ENCODE results near the gene KRTAP20-4.

KRTAP20-4 gene

DNA sequence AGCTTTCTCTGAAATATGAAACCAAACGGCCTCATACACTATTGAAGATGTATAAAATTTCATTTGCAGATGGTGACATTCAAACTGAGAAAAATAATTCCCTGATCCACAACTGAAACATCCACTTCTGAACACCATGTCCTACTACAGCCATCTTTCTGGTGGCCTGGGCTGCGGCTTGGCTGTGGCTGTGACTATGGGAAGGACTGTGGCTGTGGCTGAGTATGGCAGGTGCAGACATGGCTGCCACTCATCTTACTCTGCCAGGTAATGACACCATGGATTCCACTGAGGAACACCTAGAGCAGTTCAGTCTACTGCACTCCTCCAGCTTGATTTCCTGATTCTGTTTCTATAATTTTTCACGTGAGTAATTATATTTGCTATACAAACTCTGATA is at the start of gene KRTAP20-4:
TSS of gene KRTAP20-4 (plus strand) at position 106 of the 400 bp plus-strand sequence.
- H3K4me3 ChIP-seq (ENCODE audit: low read length): no peak within 1 kb of the TSS
- H3K27ac ChIP-seq (ENCODE audit: low read length): no peak within 1 kb of the TSS
- no peaks in the 10 kb centered on the region for H3K4me1 ChIP-seq (ENCODE audit: control insufficient read depth, insufficient read depth, low read length)
- WGBS (ENCODE audit: insufficient coverage, insufficient read length): no CpG with 5 or more reads among the region's 3 CpGs
- no peak for DNase-seq (ENCODE audit: low read depth, low spot score)
- peaks cover 10% of the 10 kb centered on the region for H3K9me3 ChIP-seq (ENCODE audit: control insufficient read depth, insufficient read depth, low read length)
- H3K36me3 ChIP-seq (ENCODE audit: control insufficient read depth, insufficient read depth, low read length): no peaks in the 10 kb centered on the region
- H3K27me3 ChIP-seq (ENCODE audit: control insufficient read depth, insufficient read depth, low read length): no peaks in the 10 kb centered on the region

DNA sequence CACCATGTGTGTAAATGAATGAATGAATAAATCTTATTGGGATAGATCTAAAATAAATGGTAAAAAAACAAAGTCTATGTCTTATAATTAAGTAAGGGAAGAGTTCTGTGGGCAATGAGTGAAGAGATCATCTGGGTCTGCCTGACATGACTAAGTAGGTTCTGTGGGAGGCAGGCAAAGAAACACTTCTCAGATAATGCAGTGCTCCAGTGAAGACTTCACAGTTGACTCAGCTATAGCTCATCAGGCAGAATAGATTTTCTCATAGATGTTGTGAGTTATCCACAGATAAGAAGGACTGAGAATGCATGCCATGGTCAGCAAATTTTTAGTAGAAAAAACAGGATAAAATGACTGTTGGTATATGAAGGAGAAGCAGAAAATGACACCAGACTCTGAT is 42.7 kb upstream of the KRTAP20-4 start:
- DNase-seq (ENCODE audit: low read depth, low spot score): no peak
- Histone ChIP-seq H3K4me1 (ENCODE audit: control insufficient read depth, insufficient read depth, low read length) (no peaks in the 10 kb centered on the region), H3K9me3 (ENCODE audit: control insufficient read depth, insufficient read depth, low read length) (peaks cover 5% of the 10 kb centered on the region), H3K27ac (ENCODE audit: low read length) (no peak overlapping the region), H3K4me3 (ENCODE audit: low read length) (no peak overlapping the region), H3K36me3 (ENCODE audit: control insufficient read depth, insufficient read depth, low read length) (no peaks in the 10 kb centered on the region), H3K27me3 (ENCODE audit: control insufficient read depth, insufficient read depth, low read length) (no peaks in the 10 kb centered on the region)

DNA sequence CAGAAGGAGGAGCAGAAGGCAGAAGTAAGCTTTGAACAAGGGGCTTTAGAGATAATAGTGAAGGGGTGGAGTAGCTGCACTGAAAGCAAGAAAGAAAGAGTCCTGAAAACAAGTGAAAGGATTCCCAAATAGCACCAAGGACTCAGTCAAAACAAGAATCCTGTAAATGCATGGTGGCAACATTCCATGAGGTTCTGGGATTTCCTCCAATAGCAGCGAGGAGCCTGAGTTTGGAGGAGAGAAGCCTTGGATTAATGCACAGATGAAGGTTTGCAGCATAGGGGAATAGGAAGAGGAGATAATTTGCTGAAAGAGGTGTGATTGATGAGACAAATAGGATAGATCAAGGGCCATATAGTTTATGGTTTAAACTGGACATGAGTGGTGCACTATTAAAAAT is 41.1 kb upstream of the KRTAP20-4 start:
- Histone ChIP-seq H3K4me1 (ENCODE audit: control insufficient read depth, insufficient read depth, low read length) (no peaks in the 10 kb centered on the region), H3K9me3 (ENCODE audit: control insufficient read depth, insufficient read depth, low read length) (peaks cover 6% of the 10 kb centered on the region), H3K4me3 (ENCODE audit: low read length) (no peak overlapping the region), H3K36me3 (ENCODE audit: control insufficient read depth, insufficient read depth, low read length) (no peaks in the 10 kb centered on the region), H3K27ac (ENCODE audit: low read length) (no peak overlapping the region), H3K27me3 (ENCODE audit: control insufficient read depth, insufficient read depth, low read length) (no peaks in the 10 kb centered on the region)
- WGBS (ENCODE audit: insufficient coverage, insufficient read length): no CpG with 5 or more reads among the region's 1 CpG
- DNase-seq (ENCODE audit: low read depth, low spot score): no peak

DNA sequence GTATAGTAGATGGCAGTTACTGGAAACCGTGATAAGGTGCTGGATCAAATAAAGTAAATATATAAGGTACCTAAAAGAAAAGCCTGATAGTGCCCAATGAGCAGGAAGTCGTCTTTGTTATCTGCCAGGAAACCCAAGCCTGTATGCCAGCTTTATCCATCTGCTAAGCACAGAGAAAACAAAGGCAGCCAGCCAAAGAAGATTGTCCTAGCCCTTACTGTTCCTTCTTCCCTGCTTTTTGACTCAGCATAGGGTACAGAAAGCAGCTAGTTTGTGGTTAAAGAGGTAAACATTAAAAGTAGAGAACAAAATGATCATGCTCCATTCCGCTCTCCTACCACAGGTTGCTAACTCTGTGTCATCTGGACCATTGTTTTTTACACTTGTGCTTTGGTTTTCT is 40.3 kb upstream of the KRTAP20-4 start:
- no CpG with 5 or more reads among the region's 3 CpGs for WGBS (ENCODE audit: insufficient coverage, insufficient read length)
- Histone ChIP-seq H3K4me1 (ENCODE audit: control insufficient read depth, insufficient read depth, low read length) (no peaks in the 10 kb centered on the region), H3K27ac (ENCODE audit: low read length) (no peak overlapping the region), H3K36me3 (ENCODE audit: control insufficient read depth, insufficient read depth, low read length) (no peaks in the 10 kb centered on the region), H3K4me3 (ENCODE audit: low read length) (no peak overlapping the region), H3K9me3 (ENCODE audit: control insufficient read depth, insufficient read depth, low read length) (peaks cover 6% of the 10 kb centered on the region), H3K27me3 (ENCODE audit: control insufficient read depth, insufficient read depth, low read length) (no peaks in the 10 kb centered on the region)
- DNase-seq (ENCODE audit: low read depth, low spot score): no peak

DNA sequence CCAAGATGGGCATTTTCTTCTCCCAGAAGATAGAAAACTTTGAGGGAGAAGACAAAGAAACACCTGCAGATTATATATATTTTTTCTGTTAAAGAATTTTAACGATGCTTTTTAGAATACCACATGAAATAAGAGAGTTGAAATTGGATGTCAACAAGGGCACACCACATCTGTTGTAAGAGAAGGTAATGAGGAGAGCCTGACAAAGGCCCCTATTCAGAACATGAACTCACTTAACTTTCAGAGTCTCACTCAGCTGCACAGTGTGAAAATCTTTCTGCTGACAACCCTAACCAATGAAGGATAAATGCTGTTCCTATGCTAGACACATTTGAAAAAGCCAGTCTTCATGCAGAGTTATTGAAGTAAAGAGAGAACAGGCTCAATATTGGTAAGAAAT is 37.6 kb upstream of the KRTAP20-4 start:
- Histone ChIP-seq H3K27ac (ENCODE audit: low read length) (no peak overlapping the region), H3K4me1 (ENCODE audit: control insufficient read depth, insufficient read depth, low read length) (no peaks in the 10 kb centered on the region), H3K36me3 (ENCODE audit: control insufficient read depth, insufficient read depth, low read length) (no peaks in the 10 kb centered on the region), H3K4me3 (ENCODE audit: low read length) (no peak overlapping the region), H3K9me3 (ENCODE audit: control insufficient read depth, insufficient read depth, low read length) (peaks cover 6% of the 10 kb centered on the region), H3K27me3 (ENCODE audit: control insufficient read depth, insufficient read depth, low read length) (no peaks in the 10 kb centered on the region)
- DNase-seq (ENCODE audit: low read depth, low spot score): no peak
- WGBS (ENCODE audit: insufficient coverage, insufficient read length): no CpG with 5 or more reads among the region's 1 CpG

DNA sequence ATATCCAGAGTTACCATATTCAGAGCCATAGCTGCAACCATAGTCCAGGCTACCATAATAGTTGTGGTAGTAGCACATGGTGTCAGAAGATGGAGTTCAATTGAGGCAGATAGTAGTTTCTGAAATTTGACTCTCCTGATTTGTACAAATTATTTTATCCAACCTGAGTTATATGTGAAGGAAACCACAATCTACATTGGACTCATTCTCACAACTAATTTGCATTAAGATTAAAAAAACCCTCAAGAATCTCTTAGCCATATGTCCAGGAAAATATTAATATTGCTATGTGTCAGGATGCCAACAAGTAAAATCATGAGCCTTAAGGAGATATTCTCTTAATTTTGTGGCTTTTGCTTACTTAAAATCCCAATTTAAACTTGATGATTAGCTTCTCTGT is 30.1 kb upstream of the KRTAP20-4 start, which contains the start of gene KRTAP22-2:
TSS of gene KRTAP22-2 (minus strand) at position 101 of the 400 bp plus-strand sequence.
- Histone ChIP-seq H3K4me3 (ENCODE audit: low read length) (no peak within 1 kb of the TSS), H3K27ac (ENCODE audit: low read length) (no peak within 1 kb of the TSS), H3K27me3 (ENCODE audit: control insufficient read depth, insufficient read depth, low read length) (no peaks in the 10 kb centered on the region), H3K4me1 (ENCODE audit: control insufficient read depth, insufficient read depth, low read length) (no peaks in the 10 kb centered on the region), H3K9me3 (ENCODE audit: control insufficient read depth, insufficient read depth, low read length) (peaks cover 4% of the 10 kb centered on the region), H3K36me3 (ENCODE audit: control insufficient read depth, insufficient read depth, low read length) (no peaks in the 10 kb centered on the region)
- DNase-seq (ENCODE audit: low read depth, low spot score): no peak

- H3K4me3 ChIP-seq (ENCODE audit: low read length): no peak within 1 kb of the TSS
- H3K27me3 ChIP-seq (ENCODE audit: control insufficient read depth, insufficient read depth, low read length): no peaks in the 10 kb centered on the region
- H3K9me3 ChIP-seq (ENCODE audit: control insufficient read depth, insufficient read depth, low read length): peaks cover 4% of the 10 kb centered on the region
- no peaks in the 10 kb centered on the region for H3K36me3 ChIP-seq (ENCODE audit: control insufficient read depth, insufficient read depth, low read length)
- H3K27ac ChIP-seq (ENCODE audit: low read length): no peak within 1 kb of the TSS
- no peak for DNase-seq (ENCODE audit: low read depth, low spot score)
- H3K4me1 ChIP-seq (ENCODE audit: control insufficient read depth, insufficient read depth, low read length): no peaks in the 10 kb centered on the region
- no CpG with 5 or more reads among the region's 4 CpGs for WGBS (ENCODE audit: insufficient coverage, insufficient read length)
Observed at GRCh38 chr21:30592140-30592539, 28.3 kb upstream of the KRTAP20-4 start, which contains the start of gene KRTAP6-3. TSS of gene KRTAP6-3 (plus strand) at chr21:30592440. CDS start at chr21:30592446, 6 bp downstream.

GRCh38 chr21:30598802-30599201 is 21.6 kb upstream of the KRTAP20-4 start, which contains the start of gene KRTAP6-2:
TSS of gene KRTAP6-2 (minus strand) at chr21:30598902. CDS start at chr21:30598874, 28 bp downstream.
- no CpG with 5 or more reads among the region's 6 CpGs for WGBS (ENCODE audit: insufficient coverage, insufficient read length)
- Histone ChIP-seq H3K9me3 (ENCODE audit: control insufficient read depth, insufficient read depth, low read length) (peaks cover 9% of the 10 kb centered on the region), H3K4me1 (ENCODE audit: control insufficient read depth, insufficient read depth, low read length) (no peaks in the 10 kb centered on the region), H3K36me3 (ENCODE audit: control insufficient read depth, insufficient read depth, low read length) (no peaks in the 10 kb centered on the region), H3K4me3 (ENCODE audit: low read length) (no peak within 1 kb of the TSS), H3K27me3 (ENCODE audit: control insufficient read depth, insufficient read depth, low read length) (no peaks in the 10 kb centered on the region), H3K27ac (ENCODE audit: low read length) (no peak within 1 kb of the TSS)
- no peak for DNase-seq (ENCODE audit: low read depth, low spot score)

- H3K4me3 ChIP-seq (ENCODE audit: low read length): no peak within 1 kb of the TSS
- peaks cover 8% of the 10 kb centered on the region for H3K9me3 ChIP-seq (ENCODE audit: control insufficient read depth, insufficient read depth, low read length)
- H3K27ac ChIP-seq (ENCODE audit: low read length): no peak within 1 kb of the TSS
- H3K27me3 ChIP-seq (ENCODE audit: control insufficient read depth, insufficient read depth, low read length): no peaks in the 10 kb centered on the region
- no peak for DNase-seq (ENCODE audit: low read depth, low spot score)
- H3K4me1 ChIP-seq (ENCODE audit: control insufficient read depth, insufficient read depth, low read length): no peaks in the 10 kb centered on the region
- no peaks in the 10 kb centered on the region for H3K36me3 ChIP-seq (ENCODE audit: control insufficient read depth, insufficient read depth, low read length)
- no CpG with 5 or more reads among the region's 1 CpG for WGBS (ENCODE audit: insufficient coverage, insufficient read length)
Observed at GRCh38 chr21:30600787-30601186, 19.6 kb upstream of the KRTAP20-4 start, which contains the start of gene KRTAP22-1. TSS of gene KRTAP22-1 (plus strand) at chr21:30601087.

DNA sequence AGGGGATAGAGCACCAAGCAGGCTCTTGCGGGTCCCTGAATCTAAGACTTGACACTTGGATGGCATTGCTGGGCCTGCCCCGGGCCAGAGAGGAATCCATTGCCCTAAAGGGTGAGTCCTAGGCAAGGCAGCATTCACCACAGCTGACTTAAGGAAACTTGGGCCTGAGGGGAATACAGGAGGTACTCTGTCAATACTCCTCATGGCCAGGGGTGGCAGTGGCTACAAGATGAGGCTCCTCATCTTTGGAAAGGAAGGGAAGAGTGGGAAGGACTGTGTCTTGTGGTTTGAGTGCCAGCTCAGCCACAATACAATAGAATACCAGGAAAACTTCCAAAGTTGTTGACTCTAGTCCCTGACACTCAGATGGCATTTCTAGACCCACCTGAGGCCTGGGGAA is 14.5 kb upstream of the KRTAP20-4 start:
- Histone ChIP-seq H3K27me3 (ENCODE audit: control insufficient read depth, insufficient read depth, low read length) (no peaks in the 10 kb centered on the region), H3K9me3 (ENCODE audit: control insufficient read depth, insufficient read depth, low read length) (peaks cover 11% of the 10 kb centered on the region), H3K36me3 (ENCODE audit: control insufficient read depth, insufficient read depth, low read length) (no peaks in the 10 kb centered on the region), H3K4me3 (ENCODE audit: low read length) (no peak overlapping the region), H3K4me1 (ENCODE audit: control insufficient read depth, insufficient read depth, low read length) (no peaks in the 10 kb centered on the region), H3K27ac (ENCODE audit: low read length) (no peak overlapping the region)
- no CpG with 5 or more reads among the region's 2 CpGs for WGBS (ENCODE audit: insufficient coverage, insufficient read length)
- DNase-seq (ENCODE audit: low read depth, low spot score): no peak

DNA sequence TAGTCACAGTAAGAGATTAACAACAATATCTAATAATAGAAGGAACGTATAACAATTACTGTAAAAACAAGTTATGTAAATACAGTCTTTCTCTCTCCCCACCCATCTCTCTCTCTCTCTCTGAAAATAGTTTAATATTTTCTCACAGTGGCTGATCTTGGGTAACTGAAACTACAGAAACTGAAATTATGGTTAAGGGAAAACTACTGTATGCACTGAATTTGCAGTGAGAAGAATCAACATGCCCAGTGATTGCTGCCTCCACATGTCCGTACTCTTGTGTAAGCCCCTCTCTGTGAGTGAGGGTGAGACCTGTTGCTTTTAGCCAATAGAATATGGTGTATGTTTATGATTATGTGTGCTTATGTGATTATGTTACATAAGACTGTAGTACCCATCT is 8.3 kb upstream of the KRTAP20-4 start:
- H3K4me1 ChIP-seq (ENCODE audit: control insufficient read depth, insufficient read depth, low read length): no peaks in the 10 kb centered on the region

More for the DNA sequence above, 8.3 kb upstream of the KRTAP20-4 start:
- WGBS (ENCODE audit: insufficient coverage, insufficient read length): no CpG with 5 or more reads among the region's 2 CpGs
- DNase-seq (ENCODE audit: low read depth, low spot score): no peak
- H3K4me3 ChIP-seq (ENCODE audit: low read length): no peak overlapping the region
- no peak overlapping the region for H3K27ac ChIP-seq (ENCODE audit: low read length)
- peaks cover 10% of the 10 kb centered on the region for H3K9me3 ChIP-seq (ENCODE audit: control insufficient read depth, insufficient read depth, low read length)
- no peaks in the 10 kb centered on the region for H3K27me3 ChIP-seq (ENCODE audit: control insufficient read depth, insufficient read depth, low read length)
- no peaks in the 10 kb centered on the region for H3K36me3 ChIP-seq (ENCODE audit: control insufficient read depth, insufficient read depth, low read length)
